Measurements from ENCODE around the gene TMC7. TPM values are rescaled to one million over a fixed set of nuclear protein-coding genes. Genes with fewer than 3 reads are reported as not detected.

The TMC7 gene
- total RNA-seq, 1 experiment from 2014 or later, result 4.3 TPM

GRCh38 chr16:19027416-19027815, 43.7 kb downstream of the TMC7 start:
- H4K91ac ChIP-seq (ENCODE audit: insufficient read length, low read depth, low read length), result no peak overlapping the region
- no peak overlapping the region for H3K4ac ChIP-seq (ENCODE audit: low read depth, low read length)
- H3K79me1 ChIP-seq (ENCODE audit: insufficient read depth, low read depth, low read length, poor library complexity, severe bottlenecking), result no peaks in the 10 kb centered on the region
- DNase-seq, result no peak
- H3K23ac ChIP-seq (ENCODE audit: insufficient read length, low read depth, low read length), result no peak overlapping the region
- no peak overlapping the region for H3K18ac ChIP-seq (ENCODE audit: insufficient read length, low read depth, low read length)
- Mint-ChIP-seq H3K4me3 (no peak overlapping the region), H3K27ac (no peak overlapping the region), H3K27me3 (ENCODE audit: low read depth) (no peaks in the 10 kb centered on the region), H3K9me3 (no peaks in the 10 kb centered on the region), H3K36me3 (ENCODE audit: insufficient read depth in 1 of 3, low read depth in 3 of 3) (peaks cover 0 to 20% (median 10%) of the 10 kb centered on the region in 3 experiments; a peak in 5 of 7 replicates), H3K4me1 (no peaks in the 10 kb centered on the region)
- no peaks in the 10 kb centered on the region for H3K9me3 ChIP-seq (ENCODE audit: control insufficient read depth, low read depth, low read length)
- no peak overlapping the region for H3T11ph ChIP-seq (ENCODE audit: low read length)
- H2BK15ac ChIP-seq (ENCODE audit: low read depth, low read length), result no peak overlapping the region
- H2BK12ac ChIP-seq (ENCODE audit: insufficient read length, low read depth, low read length), result no peak overlapping the region
- no peak overlapping the region for H3K27ac ChIP-seq (ENCODE audit: insufficient read length, low read depth, low read length)
- no peak overlapping the region for H2BK120ac ChIP-seq (ENCODE audit: low read depth, low read length, poor library complexity, severe bottlenecking)
- no CpG with 5 or more reads among the region's 3 CpGs for WGBS (ENCODE audit: extremely low coverage, insufficient read length, low lambda C conversion rate)
- no peak overlapping the region for H4K8ac ChIP-seq (replicated peaks; ENCODE audit: insufficient read length, low read depth, low read length)
- no peak for TF ChIP-seq CTCF (conservative IDR thresholded peaks at IDR 0.05)
- no peak overlapping the region for H4K5ac ChIP-seq (ENCODE audit: insufficient read length, low read depth, low read length)
- no peak overlapping the region for H2BK5ac ChIP-seq (ENCODE audit: insufficient read length, low read length)
- H3K79me2 ChIP-seq (ENCODE audit: insufficient read depth, low read length), result no peaks in the 10 kb centered on the region
- H3K14ac ChIP-seq (ENCODE audit: insufficient read depth, low read length), result no peak overlapping the region
- no peak overlapping the region for H3K56ac ChIP-seq (ENCODE audit: insufficient read length, low read depth, low read length)
- H3K23me2 ChIP-seq (ENCODE audit: insufficient read length, low read depth, low read length, poor library complexity, severe bottlenecking), result no peaks in the 10 kb centered on the region
- H3K4me1 ChIP-seq (ENCODE audit: insufficient read depth, low read length), result no peaks in the 10 kb centered on the region
- H4K20me1 ChIP-seq (ENCODE audit: control insufficient read depth, insufficient read depth, insufficient read length), result no peaks in the 10 kb centered on the region
- H3K9ac ChIP-seq (ENCODE audit: extremely low read depth, insufficient read length, low read length), result no peak overlapping the region
- H2AK5ac ChIP-seq (ENCODE audit: insufficient read length, low read length), result no peak overlapping the region
- H2BK20ac ChIP-seq (ENCODE audit: low read depth, low read length, poor library complexity, severe bottlenecking), result no peak overlapping the region
- H2AFZ ChIP-seq (ENCODE audit: low read length), result no peak overlapping the region
- no peaks in the 10 kb centered on the region for H3K27me3 ChIP-seq (ENCODE audit: insufficient read depth, low read length)
- no peak overlapping the region for H3K4me2 ChIP-seq (ENCODE audit: insufficient read depth, insufficient read length, low read length)
